Sigmoid colon (tissue), 3 donors: ENCODE results near the gene TEX51.

ENCODE experiments used
- POLR2A ChIP-seq, 2 donors: fragments of 450-650 bp; IDR thresholded peaks; one replicate each; pipeline ENCODE4 v1.6.1; 2016; ENCODE audit warnings: antibody characterized with exemption in 2 of 2, mild to moderate bottlenecking in 2 of 2, moderate library complexity in 2 of 2
- TF ChIP-seq, protein P1 (sequence below), 4 experiments: fragments of 450-650 bp in 3 of 4; fragments of 200-600 bp in 1 of 4; IDR thresholded peaks; one replicate each; pipeline ENCODE4 v1.5.1; 2016 to 2019; ENCODE audit warnings: antibody characterized with exemption in 4 of 4, mild to moderate bottlenecking in 3 of 4, moderate library complexity in 2 of 4

GRCh38 chr2:126909781-126910180 lies 11.1 kb downstream of the TEX51 start:
- TF ChIP-seq, protein P1, sequence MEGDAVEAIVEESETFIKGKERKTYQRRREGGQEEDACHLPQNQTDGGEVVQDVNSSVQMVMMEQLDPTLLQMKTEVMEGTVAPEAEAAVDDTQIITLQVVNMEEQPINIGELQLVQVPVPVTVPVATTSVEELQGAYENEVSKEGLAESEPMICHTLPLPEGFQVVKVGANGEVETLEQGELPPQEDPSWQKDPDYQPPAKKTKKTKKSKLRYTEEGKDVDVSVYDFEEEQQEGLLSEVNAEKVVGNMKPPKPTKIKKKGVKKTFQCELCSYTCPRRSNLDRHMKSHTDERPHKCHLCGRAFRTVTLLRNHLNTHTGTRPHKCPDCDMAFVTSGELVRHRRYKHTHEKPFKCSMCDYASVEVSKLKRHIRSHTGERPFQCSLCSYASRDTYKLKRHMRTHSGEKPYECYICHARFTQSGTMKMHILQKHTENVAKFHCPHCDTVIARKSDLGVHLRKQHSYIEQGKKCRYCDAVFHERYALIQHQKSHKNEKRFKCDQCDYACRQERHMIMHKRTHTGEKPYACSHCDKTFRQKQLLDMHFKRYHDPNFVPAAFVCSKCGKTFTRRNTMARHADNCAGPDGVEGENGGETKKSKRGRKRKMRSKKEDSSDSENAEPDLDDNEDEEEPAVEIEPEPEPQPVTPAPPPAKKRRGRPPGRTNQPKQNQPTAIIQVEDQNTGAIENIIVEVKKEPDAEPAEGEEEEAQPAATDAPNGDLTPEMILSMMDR (IDR thresholded peaks at IDR 0.05): no peak
- TF ChIP-seq POLR2A (IDR thresholded peaks at IDR 0.05): no peak
